Activated naive CD4-positive, alpha-beta T cell treated with anti-CD3 and anti-CD28 coated beads, Interleukin-2, amount 10 ng/mL, durations not matched to agents 7 days and 5 days (primary cell): Measurements from ENCODE around the gene FAF1.
"Not testable (repeated sequence)": the region's sequence is repeated elsewhere in the genome, so short reads cannot be mapped to it uniquely, and the experiment has no call there.

Experiments used
- CTCF ChIA-PET: fragments of 350-600 bp; sonication (Branson Sonifier 250); formaldehyde crosslinking; loops from one replicate; lab custom pipeline; 2021; ENCODE audit warnings: antibody characterized with exemption; lab: Charles Lee
- DNase-seq: peaks from one replicate; pipeline ENCODE4 v3.0.0-alpha.2; 2020
- H3K27ac Mint-ChIP-seq: one replicate; pipeline ENCODE4 v1.8.0; 2021; ENCODE audit warnings: mild to moderate bottlenecking, moderate library complexity, mixed read lengths
- H3K27me3 Mint-ChIP-seq: one replicate; pipeline ENCODE4 v1.8.0; 2021; ENCODE audit warnings: mild to moderate bottlenecking, mixed read lengths
- H3K36me3 Mint-ChIP-seq: one replicate; pipeline ENCODE4 v1.8.0; 2021; ENCODE audit warnings: mixed read lengths
- H3K4me1 Mint-ChIP-seq: one replicate; pipeline ENCODE4 v1.8.0; 2021; ENCODE audit warnings: mixed read lengths
- H3K4me3 Mint-ChIP-seq: one replicate; pipeline ENCODE4 v1.8.0; 2021; ENCODE audit warnings: mild to moderate bottlenecking, moderate library complexity, mixed read lengths
- H3K9me3 Mint-ChIP-seq: one replicate; pipeline ENCODE4 v1.8.0; 2021; ENCODE audit warnings: mixed read lengths

The FAF1 gene

DNA sequence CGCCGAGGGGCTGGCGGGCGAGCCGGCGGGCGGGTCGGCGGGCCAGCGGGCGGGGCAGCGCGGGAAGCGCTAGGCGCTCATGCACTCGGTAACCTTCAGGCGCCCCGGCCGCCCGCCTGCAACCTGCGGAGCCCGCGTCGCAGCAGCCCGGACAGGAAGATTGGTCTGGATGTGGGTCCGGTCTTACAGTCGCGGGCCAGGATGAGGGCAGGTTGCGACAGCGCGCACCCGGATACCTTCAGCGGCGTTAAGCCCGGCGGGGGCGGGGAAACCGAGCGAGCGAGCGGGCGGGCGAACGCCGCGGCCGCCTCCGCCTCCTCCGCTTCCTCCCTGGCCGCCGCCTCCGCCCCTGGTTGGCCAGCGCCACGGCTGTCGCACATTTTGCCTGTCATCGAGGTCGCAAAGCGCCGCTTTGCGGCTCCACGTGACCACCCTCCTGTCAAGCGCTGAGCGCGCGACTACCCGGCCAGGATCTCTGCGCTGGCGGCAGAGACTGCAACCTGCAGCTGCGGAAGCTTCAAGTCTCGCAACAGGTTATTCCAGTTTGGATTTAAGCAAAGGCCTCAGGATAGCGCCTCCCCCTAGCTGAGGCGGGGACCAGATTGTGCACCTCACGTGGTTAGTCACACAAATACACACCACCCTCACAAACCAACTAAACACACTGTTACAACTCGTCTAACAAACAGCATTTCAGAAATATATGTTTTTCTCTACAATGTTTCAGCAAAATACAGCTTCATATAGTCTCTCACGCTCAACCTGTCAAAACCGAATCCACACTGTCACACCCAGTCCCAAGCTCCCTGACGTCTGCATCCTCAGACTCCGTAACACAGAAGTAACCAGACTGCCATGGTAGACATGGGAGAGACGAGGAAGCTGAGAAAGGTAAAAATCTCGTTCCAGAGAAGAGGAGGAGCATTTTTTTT lies at the start of gene FAF1:
Gene FAF1 (minus strand): TSS at position 355 of the 932 bp plus-strand sequence. CDS start 456 bp downstream, outside the sequence.
- Mint-ChIP-seq H3K4me3 (peak within 1 kb of the TSS; percentile 80), H3K27me3 (peaks cover 10% of the 10 kb centered on the region), H3K4me1 (peaks cover 29% of the 10 kb centered on the region), H3K36me3 (peaks cover 5% of the 10 kb centered on the region), H3K9me3 (no peaks in the 10 kb centered on the region), H3K27ac (peak within 1 kb of the TSS; percentile 92)
- DNase-seq, result peak; percentile 98
- CTCF ChIA-PET, result interaction anchor here (1.2 to 3.0 kb wide), 4 partner anchors 9 to 229 kb away, joined by 3 to 10 read pairs (median 4); partner anchors contain the start of gene CDKN2C

DNA sequence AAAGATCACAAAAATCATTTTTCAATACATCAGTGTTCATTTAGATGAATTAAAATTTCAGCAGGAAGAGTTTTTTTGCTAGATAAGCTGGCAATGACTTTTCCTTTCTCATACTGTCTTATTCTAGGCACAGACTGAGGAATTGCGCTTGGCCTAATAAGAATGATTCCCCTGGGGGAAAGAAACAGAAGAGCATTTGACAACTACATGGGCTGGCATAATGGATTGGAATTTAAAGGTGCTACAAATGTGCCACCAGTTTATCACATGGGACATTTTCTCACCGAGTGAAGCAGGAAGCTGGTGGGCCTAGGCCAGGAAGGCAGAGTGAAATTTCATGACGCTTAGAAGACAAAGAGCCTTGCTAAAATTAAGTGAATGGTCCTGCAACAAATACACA lies 49.3 kb upstream of the FAF1 start:
- Mint-ChIP-seq H3K27ac (no peak overlapping the region), H3K4me1 (no peaks in the 10 kb centered on the region), H3K9me3 (no peaks in the 10 kb centered on the region), H3K36me3 (no peaks in the 10 kb centered on the region), H3K4me3 (no peak overlapping the region), H3K27me3 (peaks cover 17% of the 10 kb centered on the region)
- CTCF ChIA-PET, result no interaction called here
- DNase-seq, result no peak

- CTCF ChIA-PET, H3K27ac Mint-ChIP-seq, DNase-seq, H3K36me3 Mint-ChIP-seq, H3K4me1 Mint-ChIP-seq, H3K9me3 Mint-ChIP-seq, H3K4me3 Mint-ChIP-seq: not testable (repeated sequence)
- H3K27me3 Mint-ChIP-seq, result peaks cover 17% of the 10 kb centered on the region
Measured at GRCh38 chr1:51005549-51005948, 45.5 kb upstream of the FAF1 start.

DNA sequence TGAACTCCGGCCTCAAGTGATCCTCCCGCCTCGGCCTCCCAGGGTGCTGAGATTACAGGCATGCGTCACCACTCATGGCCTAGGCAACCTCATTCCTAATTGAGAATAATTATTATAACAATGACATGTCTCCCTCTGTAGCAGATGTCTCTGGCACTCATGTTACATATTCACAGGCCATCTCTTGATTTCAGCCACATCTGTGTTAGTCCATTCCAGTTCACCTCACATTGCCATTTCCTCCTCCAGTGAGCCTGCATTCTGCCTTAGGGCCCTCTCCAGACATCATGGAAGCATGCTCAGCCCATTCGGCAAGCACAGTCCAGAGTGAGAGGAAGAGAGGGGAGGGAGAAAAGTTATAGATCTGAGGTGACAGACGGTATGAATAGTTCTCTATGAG lies 42.4 kb upstream of the FAF1 start:
- Mint-ChIP-seq H3K36me3 (no peaks in the 10 kb centered on the region), H3K9me3 (no peaks in the 10 kb centered on the region), H3K4me3 (no peak overlapping the region), H3K4me1 (no peaks in the 10 kb centered on the region), H3K27ac (no peak overlapping the region), H3K27me3 (peaks cover 13% of the 10 kb centered on the region)
- CTCF ChIA-PET, result no interaction called here
- no peak for DNase-seq

DNA sequence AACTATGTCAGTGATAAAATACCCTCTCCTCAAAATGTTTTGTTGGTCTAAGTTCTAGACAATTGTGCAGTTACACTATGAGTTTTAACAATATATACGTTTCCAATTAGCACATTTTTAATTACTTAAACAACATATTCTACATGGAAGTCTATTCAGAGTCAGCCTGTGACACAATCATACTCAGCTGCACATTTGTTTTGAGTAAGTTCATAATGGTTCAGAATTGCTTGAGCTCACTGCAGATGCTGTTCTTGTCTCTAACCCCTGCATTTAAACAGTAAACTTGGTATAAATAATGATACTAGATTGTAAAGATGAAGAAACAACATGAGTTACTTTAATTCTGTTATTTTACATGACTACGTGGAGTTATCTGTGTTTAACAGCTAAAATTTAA lies 40.6 kb upstream of the FAF1 start:
- no peak overlapping the region for H3K27ac Mint-ChIP-seq
- CTCF ChIA-PET, result no interaction called here

GRCh38 chr1:51000160-51000559 lies 40.1 kb upstream of the FAF1 start:
- Mint-ChIP-seq H3K27me3 (peaks cover 11% of the 10 kb centered on the region), H3K27ac (no peak overlapping the region), H3K4me1 (no peaks in the 10 kb centered on the region), H3K4me3 (no peak overlapping the region), H3K36me3 (no peaks in the 10 kb centered on the region), H3K9me3 (no peaks in the 10 kb centered on the region)
- no peak for DNase-seq
- CTCF ChIA-PET, result no interaction called here

More for the DNA sequence above, 40.6 kb upstream of the FAF1 start:
- no peaks in the 10 kb centered on the region for H3K9me3 Mint-ChIP-seq
- DNase-seq, result no peak
- no peaks in the 10 kb centered on the region for H3K4me1 Mint-ChIP-seq
- no peaks in the 10 kb centered on the region for H3K36me3 Mint-ChIP-seq
- H3K27me3 Mint-ChIP-seq, result peaks cover 15% of the 10 kb centered on the region
- no peak overlapping the region for H3K4me3 Mint-ChIP-seq

DNA sequence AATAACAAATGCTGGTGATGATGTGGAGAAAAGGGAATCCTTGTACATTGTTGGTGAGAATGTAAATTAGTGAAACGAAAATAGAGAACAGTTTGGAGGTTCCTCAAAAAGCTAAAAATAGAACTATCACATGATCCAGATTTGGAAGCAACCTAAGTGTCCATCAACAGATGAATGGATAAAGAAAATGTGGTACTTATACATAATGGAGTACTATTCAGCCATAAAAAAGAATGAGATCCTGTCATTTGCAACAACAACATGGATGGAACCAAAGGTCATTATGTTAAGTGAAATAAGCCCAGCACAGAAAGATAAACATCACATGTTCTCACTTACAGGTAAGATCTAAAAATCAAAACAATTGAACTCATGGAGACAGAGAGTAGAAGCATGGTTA lies 39.3 kb upstream of the FAF1 start:
- H3K4me1 Mint-ChIP-seq, CTCF ChIA-PET, H3K4me3 Mint-ChIP-seq, H3K27ac Mint-ChIP-seq, H3K36me3 Mint-ChIP-seq, H3K9me3 Mint-ChIP-seq, H3K27me3 Mint-ChIP-seq, DNase-seq: not testable (repeated sequence)

DNA sequence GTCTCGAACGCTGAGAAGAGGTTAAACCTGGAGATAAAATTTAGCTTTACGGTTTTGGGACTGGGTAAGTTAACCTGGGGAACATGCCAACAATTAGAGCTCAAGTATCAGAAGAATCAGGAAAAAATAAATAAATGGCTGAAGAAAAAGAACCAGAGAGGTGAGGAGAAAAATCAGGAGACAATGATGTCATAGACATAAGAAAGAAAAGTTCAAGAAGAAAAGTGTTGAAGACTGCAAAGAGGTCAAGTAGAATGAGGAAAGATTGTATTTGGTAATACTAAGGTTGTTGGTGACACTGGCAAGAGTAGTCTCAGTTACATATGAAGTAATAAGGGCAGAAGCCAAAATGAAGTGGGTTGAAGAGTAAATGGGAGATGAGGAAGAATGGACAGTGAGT lies 36.0 kb upstream of the FAF1 start:
- Mint-ChIP-seq H3K27ac (no peak overlapping the region), H3K4me3 (no peak overlapping the region), H3K36me3 (no peaks in the 10 kb centered on the region), H3K4me1 (no peaks in the 10 kb centered on the region), H3K9me3 (no peaks in the 10 kb centered on the region), H3K27me3 (peaks cover 5% of the 10 kb centered on the region)
- CTCF ChIA-PET, result no interaction called here
- no peak for DNase-seq

DNA sequence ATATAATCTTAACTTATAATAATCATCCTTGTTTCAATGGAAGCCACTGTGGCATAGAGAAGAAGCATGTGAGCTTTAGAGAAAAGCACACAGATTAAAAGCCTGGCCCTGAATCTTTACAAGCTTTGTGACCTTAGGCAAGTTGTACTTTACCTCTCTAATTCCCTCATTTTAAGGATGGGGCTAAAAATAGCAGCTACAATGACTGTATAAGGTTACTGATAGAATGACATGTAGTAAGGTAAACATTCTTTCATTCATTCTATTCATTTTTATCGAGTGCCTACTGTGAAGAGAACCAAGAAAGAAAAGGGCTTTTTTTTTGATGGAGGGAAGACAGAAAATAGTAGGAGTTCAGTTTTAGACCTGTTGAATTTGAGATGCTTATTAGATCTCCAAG lies 35.6 kb upstream of the FAF1 start:
- DNase-seq, result no peak
- no peaks in the 10 kb centered on the region for H3K4me1 Mint-ChIP-seq
- H3K27ac Mint-ChIP-seq, result no peak overlapping the region
- H3K36me3 Mint-ChIP-seq, result no peaks in the 10 kb centered on the region
- H3K27me3 Mint-ChIP-seq, result peaks cover 5% of the 10 kb centered on the region
- CTCF ChIA-PET, result no interaction called here
- no peak overlapping the region for H3K4me3 Mint-ChIP-seq
- no peaks in the 10 kb centered on the region for H3K9me3 Mint-ChIP-seq

GRCh38 chr1:50994997-50995396 lies 34.9 kb upstream of the FAF1 start:
- CTCF ChIA-PET, result no interaction called here
- Mint-ChIP-seq H3K9me3 (no peaks in the 10 kb centered on the region), H3K27me3 (peaks cover 5% of the 10 kb centered on the region), H3K36me3 (no peaks in the 10 kb centered on the region), H3K4me1 (no peaks in the 10 kb centered on the region), H3K4me3 (no peak overlapping the region), H3K27ac (no peak overlapping the region)
- no peak for DNase-seq

- no peaks in the 10 kb centered on the region for H3K36me3 Mint-ChIP-seq
- CTCF ChIA-PET, result no interaction called here
- no peak overlapping the region for H3K4me3 Mint-ChIP-seq
- H3K27ac Mint-ChIP-seq, result no peak overlapping the region
- peaks cover 10% of the 10 kb centered on the region for H3K27me3 Mint-ChIP-seq
- H3K4me1 Mint-ChIP-seq, result no peaks in the 10 kb centered on the region
- no peaks in the 10 kb centered on the region for H3K9me3 Mint-ChIP-seq
- no peak for DNase-seq
Measured at GRCh38 chr1:50993645-50994044, 33.6 kb upstream of the FAF1 start.

DNA sequence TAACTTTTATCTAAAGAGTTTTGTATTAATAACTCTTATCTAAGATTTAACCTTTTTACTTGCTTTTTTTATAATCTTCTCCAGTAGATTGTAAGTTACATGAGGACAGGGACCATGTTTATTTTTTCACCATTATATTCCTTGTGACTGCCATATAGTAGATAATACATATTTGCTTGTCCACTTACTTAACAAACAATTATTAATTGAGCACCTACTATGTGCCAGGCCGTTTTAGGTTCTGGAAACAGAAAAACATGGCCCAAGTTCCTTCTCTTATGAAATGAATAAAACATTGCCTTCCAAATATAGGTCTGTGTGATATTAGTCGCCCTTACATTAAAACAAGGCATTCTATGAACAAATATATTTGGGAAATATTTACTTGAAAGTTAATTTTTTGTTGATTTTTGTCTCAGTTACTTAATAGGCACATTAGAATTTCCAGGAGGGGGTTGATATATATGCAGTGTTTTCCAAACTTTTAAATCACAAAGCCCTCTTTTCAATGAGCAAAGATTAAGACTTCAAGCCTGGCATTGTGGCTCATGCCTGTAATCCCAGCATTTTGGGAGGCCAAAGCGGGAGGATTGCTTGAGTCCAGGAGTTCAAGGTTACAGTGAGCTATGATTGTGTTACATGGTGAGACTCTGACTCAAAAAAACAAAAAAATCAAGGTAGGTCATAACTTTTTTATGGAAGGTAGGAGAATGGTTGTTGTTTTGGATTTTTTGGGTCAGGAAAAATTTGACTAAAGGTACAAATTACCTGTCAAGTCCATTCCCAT lies 32.7 kb upstream of the FAF1 start:
- no peaks in the 10 kb centered on the region for H3K36me3 Mint-ChIP-seq
- no peaks in the 10 kb centered on the region for H3K4me1 Mint-ChIP-seq
- H3K27ac Mint-ChIP-seq, result no peak overlapping the region
- H3K27me3 Mint-ChIP-seq, result peaks cover 10% of the 10 kb centered on the region
- CTCF ChIA-PET, result interaction anchor here (0.7 to 0.9 kb wide), 2 partner anchors 118 to 1280 kb away, joined by 3 read pairs; no protein-coding TSS in a partner anchor
- no peak for DNase-seq
- no peak overlapping the region for H3K4me3 Mint-ChIP-seq
- H3K9me3 Mint-ChIP-seq, result no peaks in the 10 kb centered on the region

GRCh38 chr1:50989694-50990093 lies 29.6 kb upstream of the FAF1 start:
- H3K27me3 Mint-ChIP-seq, result peaks cover 16% of the 10 kb centered on the region
- H3K36me3 Mint-ChIP-seq, result no peaks in the 10 kb centered on the region
- H3K4me3 Mint-ChIP-seq, result no peak overlapping the region
- H3K27ac Mint-ChIP-seq, result no peak overlapping the region
- H3K9me3 Mint-ChIP-seq, result no peaks in the 10 kb centered on the region
- no peak for DNase-seq
- H3K4me1 Mint-ChIP-seq, result no peaks in the 10 kb centered on the region
- CTCF ChIA-PET, result no interaction called here

- Mint-ChIP-seq H3K36me3 (no peaks in the 10 kb centered on the region), H3K4me3 (no peak overlapping the region), H3K4me1 (no peaks in the 10 kb centered on the region), H3K9me3 (no peaks in the 10 kb centered on the region), H3K27ac (no peak overlapping the region), H3K27me3 (peaks cover 16% of the 10 kb centered on the region)
- no peak for DNase-seq
- CTCF ChIA-PET, result no interaction called here
Measured at GRCh38 chr1:50986653-50987052, 26.6 kb upstream of the FAF1 start.
